Type B pancreatic cell (in vitro differentiated cells): ENCODE results near the gene IL15RA. TPM values are rescaled to one million over a fixed set of nuclear protein-coding genes. Genes with fewer than 3 reads are reported as not detected.
"Not testable (repeated sequence)": the region's sequence is repeated elsewhere in the genome, so short reads cannot be mapped to it uniquely, and the experiment has no call there.

Experiments used
- DNase-seq: peaks from one replicate; pipeline ENCODE4 v3.0.0; 2021; ENCODE audit warnings: mixed read lengths; ENCODE audit not compliant: unreplicated experiment; ENCODE audit errors: extremely low spot score
- H3K27ac Mint-ChIP-seq: 2 replicates; pipeline ENCODE4 v1.8.0; 2021; ENCODE audit warnings: mild to moderate bottlenecking, mixed read lengths
- H3K27me3 Mint-ChIP-seq: 2 replicates; pipeline ENCODE4 v1.8.0; 2021; ENCODE audit warnings: mixed read lengths
- H3K36me3 Mint-ChIP-seq: 2 replicates; pipeline ENCODE4 v1.8.0; 2021; ENCODE audit warnings: mixed read lengths
- H3K4me1 Mint-ChIP-seq: one replicate; pipeline ENCODE4 v1.8.0; 2021; ENCODE audit warnings: mixed read lengths; ENCODE audit not compliant: unreplicated experiment
- H3K4me3 Mint-ChIP-seq: 2 replicates; pipeline ENCODE4 v1.8.0; 2021; ENCODE audit warnings: mild to moderate bottlenecking, mixed read lengths
- H3K9me3 Mint-ChIP-seq: 2 replicates; pipeline ENCODE4 v1.8.0; 2021; ENCODE audit warnings: mixed read lengths
- total RNA-seq: library from RNA; stranded (reverse); gene quantifications from 2 replicates; pipeline ENCODE4 v1.2.1, GENCODE V29; 2021; ENCODE audit warnings: low replicate concordance
- TF ChIP-seq, protein P1 (sequence below): fragments of 200-600 bp; sonication (generic); conservative IDR thresholded peaks from 2 replicates; pipeline ENCODE4 v1.5.0; 2021; ENCODE audit warnings: antibody characterized with exemption, mild to moderate bottlenecking

The IL15RA gene
- total RNA-seq, 1 donor from 2014 or later: 1.4 TPM

DNA sequence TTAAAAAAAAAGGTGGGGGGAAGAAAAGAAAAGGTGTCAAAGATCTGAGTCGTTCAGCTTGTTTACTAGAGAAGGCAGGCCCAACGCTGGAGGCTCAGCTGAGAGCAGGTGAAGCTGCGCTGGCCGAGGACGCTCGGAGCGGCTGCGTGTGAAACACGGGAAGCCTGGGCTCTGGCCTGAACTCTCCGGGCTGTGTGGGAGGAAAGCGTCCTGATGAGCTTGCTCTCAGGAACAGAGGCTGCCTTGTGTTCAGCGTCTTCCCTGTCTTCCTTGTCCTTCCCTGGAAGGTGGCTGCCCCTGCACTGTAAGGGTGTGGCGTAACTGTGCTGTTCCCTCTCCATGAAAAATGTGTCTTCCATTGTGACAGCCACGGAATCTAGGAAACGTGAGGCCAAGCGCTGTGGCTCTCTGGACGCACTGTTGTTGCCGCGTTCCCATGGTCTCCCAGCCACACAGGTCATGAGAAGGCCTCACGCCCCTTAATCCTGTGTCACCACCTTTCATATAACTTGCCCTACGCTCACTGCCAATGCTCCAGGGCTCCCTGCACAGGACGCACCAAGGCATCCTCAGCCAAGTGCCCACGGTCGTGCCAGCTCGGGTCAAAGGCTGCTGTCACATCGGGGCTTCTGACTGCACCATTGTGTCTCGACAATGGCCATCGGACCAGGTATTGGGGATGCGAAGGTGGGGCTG lies 15.8 kb downstream of the IL15RA start:
- Mint-ChIP-seq H3K27me3 (no peaks in the 10 kb centered on the region), H3K36me3 (no peaks in the 10 kb centered on the region), H3K4me3 (no peak overlapping the region), H3K4me1 (no peaks in the 10 kb centered on the region), H3K27ac (no peak overlapping the region), H3K9me3 (no peaks in the 10 kb centered on the region)
- TF ChIP-seq, protein P1, sequence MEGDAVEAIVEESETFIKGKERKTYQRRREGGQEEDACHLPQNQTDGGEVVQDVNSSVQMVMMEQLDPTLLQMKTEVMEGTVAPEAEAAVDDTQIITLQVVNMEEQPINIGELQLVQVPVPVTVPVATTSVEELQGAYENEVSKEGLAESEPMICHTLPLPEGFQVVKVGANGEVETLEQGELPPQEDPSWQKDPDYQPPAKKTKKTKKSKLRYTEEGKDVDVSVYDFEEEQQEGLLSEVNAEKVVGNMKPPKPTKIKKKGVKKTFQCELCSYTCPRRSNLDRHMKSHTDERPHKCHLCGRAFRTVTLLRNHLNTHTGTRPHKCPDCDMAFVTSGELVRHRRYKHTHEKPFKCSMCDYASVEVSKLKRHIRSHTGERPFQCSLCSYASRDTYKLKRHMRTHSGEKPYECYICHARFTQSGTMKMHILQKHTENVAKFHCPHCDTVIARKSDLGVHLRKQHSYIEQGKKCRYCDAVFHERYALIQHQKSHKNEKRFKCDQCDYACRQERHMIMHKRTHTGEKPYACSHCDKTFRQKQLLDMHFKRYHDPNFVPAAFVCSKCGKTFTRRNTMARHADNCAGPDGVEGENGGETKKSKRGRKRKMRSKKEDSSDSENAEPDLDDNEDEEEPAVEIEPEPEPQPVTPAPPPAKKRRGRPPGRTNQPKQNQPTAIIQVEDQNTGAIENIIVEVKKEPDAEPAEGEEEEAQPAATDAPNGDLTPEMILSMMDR: no peak
- DNase-seq: no peak

DNA sequence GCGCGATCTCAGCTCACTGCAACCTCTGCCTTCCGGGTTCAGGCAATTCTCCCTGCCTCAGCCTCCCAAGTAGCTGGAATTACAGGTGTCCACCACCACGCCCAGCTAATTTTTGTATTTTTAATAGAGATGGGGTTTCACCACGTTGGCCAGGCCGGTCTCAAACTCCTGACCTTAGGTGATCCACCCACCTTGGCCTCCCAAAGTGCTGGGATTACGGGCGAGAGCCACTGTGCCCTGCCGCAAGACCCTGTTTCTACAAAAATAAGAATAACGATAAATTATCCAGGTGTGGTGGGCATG lies 16.4 kb downstream of the IL15RA start:
- not testable (repeated sequence) for H3K4me3 Mint-ChIP-seq, H3K36me3 Mint-ChIP-seq, DNase-seq, H3K9me3 Mint-ChIP-seq, H3K27me3 Mint-ChIP-seq, H3K27ac Mint-ChIP-seq, H3K4me1 Mint-ChIP-seq

DNA sequence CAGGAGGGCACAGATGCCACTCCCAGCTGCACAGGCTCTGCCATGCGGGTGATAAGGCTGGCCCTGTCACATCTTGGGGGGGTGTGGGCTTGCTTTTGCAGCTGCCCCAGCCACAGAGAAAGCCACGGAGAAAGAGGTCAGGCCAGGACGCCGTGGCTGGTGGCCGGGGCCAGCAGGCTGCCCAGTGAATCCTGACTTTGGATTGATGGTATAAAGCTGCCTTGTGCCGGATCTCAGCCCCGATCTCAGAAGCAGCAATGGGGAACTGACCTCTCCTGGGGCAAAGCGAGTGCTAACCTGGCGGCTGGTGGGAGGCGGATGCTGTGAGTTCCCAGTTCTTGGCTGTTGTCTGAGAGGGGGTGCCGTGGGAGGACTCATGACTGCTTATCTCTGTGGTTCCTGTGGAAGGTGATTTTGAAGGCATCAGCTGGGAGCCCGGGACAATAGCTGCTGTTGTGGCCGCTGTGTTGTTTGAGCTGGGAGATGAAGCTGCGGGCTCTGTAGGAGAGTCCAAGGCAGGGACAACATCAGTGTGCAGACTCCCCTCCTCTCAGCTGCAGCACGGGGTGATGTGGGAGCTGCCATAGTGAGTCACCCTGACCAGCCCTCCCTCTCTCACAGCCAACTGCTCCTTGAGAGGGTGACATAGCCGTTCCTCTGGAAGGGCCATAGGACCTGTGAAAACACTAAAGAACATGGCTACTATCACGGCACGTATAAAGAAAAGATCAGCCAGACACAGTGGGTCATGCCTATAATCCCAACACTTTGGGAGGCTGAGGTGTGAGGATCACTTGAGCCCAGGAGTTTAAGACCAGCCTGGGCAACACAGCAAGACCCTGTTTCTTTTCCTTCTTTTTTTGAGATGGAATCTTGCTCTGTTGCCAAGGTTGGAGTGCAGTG lies 17.0 kb downstream of the IL15RA start:
- DNase-seq: no peak

DNA sequence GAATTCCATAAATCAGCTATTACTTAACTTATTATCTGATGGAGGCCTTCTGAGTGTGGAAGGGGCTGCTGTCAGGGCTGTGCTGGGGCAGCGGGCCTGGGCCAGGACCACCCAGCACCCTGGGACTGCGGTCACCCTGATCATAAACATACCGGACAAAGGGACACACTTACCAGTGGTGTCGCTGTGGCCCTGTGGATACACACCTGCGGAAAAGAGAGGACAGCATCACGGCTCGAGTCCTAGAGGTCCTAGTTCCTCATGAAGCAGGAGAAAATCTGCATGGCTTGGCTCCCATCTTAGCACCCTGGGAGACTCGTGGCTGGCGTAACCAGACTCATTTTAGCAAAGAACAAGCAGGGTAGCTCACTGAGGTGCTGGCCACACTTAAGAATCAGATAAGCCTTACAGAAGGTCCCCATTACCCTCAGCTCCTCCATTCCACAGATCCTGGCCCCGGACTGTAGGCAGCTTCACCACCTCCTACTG lies 17.7 kb downstream of the IL15RA start:
- Mint-ChIP-seq H3K4me3 (no peak overlapping the region), H3K27ac (no peak overlapping the region), H3K9me3 (no peaks in the 10 kb centered on the region), H3K4me1 (no peaks in the 10 kb centered on the region), H3K27me3 (no peaks in the 10 kb centered on the region), H3K36me3 (no peaks in the 10 kb centered on the region)
- TF ChIP-seq, protein P1: no peak
- DNase-seq: no peak

More for the DNA sequence above, 17.0 kb downstream of the IL15RA start:
- Mint-ChIP-seq H3K27me3 (no peaks in the 10 kb centered on the region), H3K9me3 (no peaks in the 10 kb centered on the region), H3K4me3 (no peak overlapping the region), H3K27ac (no peak overlapping the region), H3K36me3 (no peaks in the 10 kb centered on the region), H3K4me1 (no peaks in the 10 kb centered on the region)
- TF ChIP-seq, protein P1: no peak

GRCh38 chr10:5959142-5959541 lies 18.2 kb downstream of the IL15RA start:
- Mint-ChIP-seq H3K27me3 (no peaks in the 10 kb centered on the region), H3K36me3 (no peaks in the 10 kb centered on the region), H3K4me3 (no peak overlapping the region), H3K4me1 (no peaks in the 10 kb centered on the region), H3K9me3 (no peaks in the 10 kb centered on the region), H3K27ac (peak overlapping the region; percentile 16)
- no peak for DNase-seq
- TF ChIP-seq, protein P1: no peak

DNA sequence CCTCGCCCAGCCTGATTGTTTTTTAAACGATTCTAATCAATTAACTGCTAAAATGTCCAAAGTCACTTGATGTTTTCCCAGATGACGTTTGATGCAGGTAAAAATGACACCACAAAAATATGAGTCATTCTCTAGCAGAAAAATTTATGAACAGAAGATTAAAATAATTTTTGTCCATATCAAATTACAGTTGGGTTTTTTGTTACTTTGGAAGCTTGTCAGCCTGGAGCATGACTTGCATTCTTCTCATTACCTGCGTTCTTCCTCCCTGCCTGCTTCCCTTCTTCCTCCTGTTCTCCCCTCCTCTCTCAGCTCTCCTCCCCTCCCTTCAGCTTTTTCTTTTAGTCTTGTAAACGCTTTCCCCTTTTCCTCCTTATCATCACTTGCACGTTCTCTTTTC lies 18.7 kb downstream of the IL15RA start:
- Mint-ChIP-seq H3K9me3 (no peaks in the 10 kb centered on the region), H3K36me3 (no peaks in the 10 kb centered on the region), H3K4me3 (no peak overlapping the region), H3K27me3 (no peaks in the 10 kb centered on the region), H3K4me1 (no peaks in the 10 kb centered on the region), H3K27ac (peak overlapping the region; percentile 16)
- TF ChIP-seq, protein P1: no peak
- no peak for DNase-seq
